Keratinocyte (primary cell): Measurements from ENCODE around the gene ANAPC16. TPM values are rescaled to one million over a fixed set of nuclear protein-coding genes. Genes with fewer than 3 reads are reported as not detected.
"Not testable (repeated sequence)": the region's sequence is repeated elsewhere in the genome, so short reads cannot be mapped to it uniquely, and the experiment has no call there.

ENCODE experiments used
- DNase-seq: peaks from one replicate; pipeline ENCODE4 v3.0.0-alpha.2; 2011; ENCODE audit warnings: low read depth, missing footprints, low spot score
- FAIRE-seq: peaks from 2 replicates; lab custom pipeline; 2011; peaks lifted over from hg19 to GRCh38; lab: Jason Lieb, UNC
- H2AFZ ChIP-seq: 2 replicates; pipeline ENCODE4 v1.6.0; 2012; ENCODE audit warnings: low read length, control low read depth, inconsistent platforms; ENCODE audit not compliant: control insufficient read depth
- H3K27ac ChIP-seq: 2 replicates; pipeline ENCODE4 v1.5.1; 2011; ENCODE audit warnings: low read length; ENCODE audit not compliant: control insufficient read depth, insufficient read depth
- H3K27me3 ChIP-seq: 3 replicates; pipeline ENCODE4 v1.6.0; 2011; ENCODE audit warnings: low read length; ENCODE audit not compliant: control insufficient read depth, insufficient read depth; ENCODE audit errors: extremely low read depth
- H3K36me3 ChIP-seq, 2 experiments: 2 replicates in 1 of 2; 3 replicates in 1 of 2; pipeline ENCODE4 v1.5.1; 2011; ENCODE audit warnings: low read length in 2 of 2, mild to moderate bottlenecking in 1 of 2; ENCODE audit not compliant: control insufficient read depth in 2 of 2, insufficient read depth in 2 of 2; ENCODE audit errors: extremely low read depth in 1 of 2
- H3K4me1 ChIP-seq: 3 replicates; pipeline ENCODE4 v1.5.1; 2011; ENCODE audit warnings: low read length; ENCODE audit not compliant: control insufficient read depth, insufficient read depth; ENCODE audit errors: extremely low read depth
- H3K4me2 ChIP-seq: 3 replicates; pipeline ENCODE4 v1.6.0; 2011; ENCODE audit warnings: low read depth, low read length; ENCODE audit not compliant: control insufficient read depth, insufficient read depth; ENCODE audit errors: extremely low read depth
- H3K4me3 ChIP-seq, 3 experiments: fragments of 200-600 bp in 1 of 3; sonication (generic) in 1 of 3; 2 replicates in 2 of 3; 3 replicates in 1 of 3; pipeline ENCODE4 v1.5.1; 2011 to 2016; ENCODE audit warnings: low read length in 3 of 3, mild to moderate bottlenecking in 3 of 3, control low read depth in 2 of 3, inconsistent platforms in 1 of 3, low read depth in 1 of 3, mixed read lengths in 1 of 3, mixed run types in 1 of 3, moderate library complexity in 1 of 3; ENCODE audit not compliant: control insufficient read depth in 2 of 3, insufficient read depth in 2 of 3; ENCODE audit errors: extremely low read depth in 1 of 3
- H3K79me2 ChIP-seq: 2 replicates; pipeline ENCODE4 v1.6.0; 2012; ENCODE audit warnings: low read length; ENCODE audit not compliant: control insufficient read depth, insufficient read depth
- H3K9ac ChIP-seq: 3 replicates; pipeline ENCODE4 v1.6.0; 2011; ENCODE audit warnings: low read length; ENCODE audit not compliant: control insufficient read depth, insufficient read depth; ENCODE audit errors: extremely low read depth
- H3K9me1 ChIP-seq: 3 replicates; pipeline ENCODE4 v1.6.0; 2011; ENCODE audit warnings: low read length; ENCODE audit not compliant: control insufficient read depth, insufficient read depth; ENCODE audit errors: extremely low read depth
- H3K9me3 ChIP-seq: 2 replicates; pipeline ENCODE4 v1.5.1; 2012; ENCODE audit warnings: low read depth, low read length; ENCODE audit not compliant: control insufficient read depth
- H4K20me1 ChIP-seq: 3 replicates; pipeline ENCODE4 v1.6.0; 2011; ENCODE audit warnings: low read length; ENCODE audit not compliant: control insufficient read depth, insufficient read depth; ENCODE audit errors: extremely low read depth
- CTCF ChIP-seq, 3 experiments: IDR thresholded peaks in 1 of 3; conservative IDR thresholded peaks in 1 of 3; optimal IDR thresholded peaks in 1 of 3; 2 replicates in 2 of 3; 3 replicates in 1 of 3; pipeline versions ENCODE3 to v1.5.1; 2011; ENCODE audit warnings: low read length in 3 of 3, mild to moderate bottlenecking in 3 of 3, moderate library complexity in 2 of 3, control low read depth in 1 of 3, inconsistent platforms in 1 of 3; ENCODE audit not compliant: insufficient read depth in 2 of 3; ENCODE audit errors: extremely low read depth in 1 of 3
- EZH2 ChIP-seq: IDR thresholded peaks from one replicate; pipeline ENCODE4 v1.6.1; 2012; ENCODE audit warnings: inconsistent platforms, mild to moderate bottlenecking, low read length, moderate library complexity
- dilution Hi-C: fragments of 300-500 bp; cut with MboI; formaldehyde crosslinking; loops from one replicate; pipeline ENCODE4 v1.7.0; 2020; ENCODE audit warnings: low sequenced_read_pairs; ENCODE audit not compliant: extremely low pct_ligation_motif_present
- polyA plus RNA-seq, 5 experiments: library from polyadenylated mRNA; depleted of rRNA in 3 of 5; stranded (reverse) in 3 of 5; stranded (forward) in 1 of 5; unstranded in 1 of 5; fragments of >200 nt; gene quantifications; 1 replicate in 1 of 5; 2 replicates in 3 of 5; 3 replicates in 1 of 5; pipeline versions ENCODE4 v1.2.1 to v1.2.3, GENCODE V29; 2011 to 2012; ENCODE audit warnings: missing spikeins in 2 of 5, low read depth in 1 of 5, low replicate concordance in 1 of 5

Gene ANAPC16
- polyA plus RNA-seq, 1 donor (not counting 4 experiments of a cell fraction or from before 2014, with no cell fraction given) = 93.9 TPM

- H3K27ac ChIP-seq = no peak overlapping the region
- no peak for TF ChIP-seq EZH2
- TF ChIP-seq CTCF (optimal IDR thresholded peaks at IDR 0.05 in 1 of 3, IDR thresholded peaks at IDR 0.05 in 1 of 3, conservative IDR thresholded peaks at IDR 0.05 in 1 of 3; ENCODE audit: extremely low read depth in 1 of 3, insufficient read depth in 2 of 3, low read length in 3 of 3) = no peak
- dilution Hi-C loops = no loop called here
- H3K9ac ChIP-seq = no peak overlapping the region
- no peaks in the 10 kb centered on the region for H3K9me3 ChIP-seq
- H2AFZ ChIP-seq = no peak overlapping the region
- DNase-seq (no peak), FAIRE-seq (no peak)
- H3K9me1 ChIP-seq = no peaks in the 10 kb centered on the region
- peaks cover 42% of the 10 kb centered on the region for H3K4me1 ChIP-seq
- H3K27me3 ChIP-seq = no peaks in the 10 kb centered on the region
- H4K20me1 ChIP-seq = no peaks in the 10 kb centered on the region
- H3K4me2 ChIP-seq = no peak overlapping the region
- no peaks in the 10 kb centered on the region for H3K36me3 ChIP-seq
- H3K79me2 ChIP-seq = no peaks in the 10 kb centered on the region
- H3K4me3 ChIP-seq = no peak overlapping the region
Observed at GRCh38 chr10:72245949-72246525, 30.2 kb downstream of the ANAPC16 start.

GRCh38 chr10:72248468-72249151 lies 32.8 kb downstream of the ANAPC16 start:
- Histone ChIP-seq H3K9ac (peak overlapping the region; percentile 72), H3K4me3 (peak overlapping the region; percentile 11 to 28 (median 21))
- dilution Hi-C loops = no loop called here

GRCh38 chr10:72249176-72249862 lies 33.5 kb downstream of the ANAPC16 start:
- H3K9me1 ChIP-seq, dilution Hi-C loops, H3K9me3 ChIP-seq, H4K20me1 ChIP-seq, H3K79me2 ChIP-seq, DNase-seq, H3K27me3 ChIP-seq, H3K9ac ChIP-seq, FAIRE-seq, H2AFZ ChIP-seq, H3K36me3 ChIP-seq: not testable (repeated sequence)
- H3K4me1 ChIP-seq = peaks cover 38% of the 10 kb centered on the region
- peak overlapping the region; percentile 67 for H3K4me2 ChIP-seq
- peak overlapping the region; percentile 89 for H3K27ac ChIP-seq
- H3K4me3 ChIP-seq = peak overlapping the region in 1 of 3 experiments; percentile 11

More at GRCh38 chr10:72248468-72249151, 32.8 kb downstream of the ANAPC16 start:
- Histone ChIP-seq H4K20me1 (no peaks in the 10 kb centered on the region), H3K4me2 (peak overlapping the region; percentile 67), H3K79me2 (no peaks in the 10 kb centered on the region), H2AFZ (peak overlapping the region; percentile 66), H3K27me3 (no peaks in the 10 kb centered on the region), H3K9me3 (no peaks in the 10 kb centered on the region), H3K4me1 (peaks cover 44% of the 10 kb centered on the region), H3K9me1 (no peaks in the 10 kb centered on the region), H3K36me3 (no peaks in the 10 kb centered on the region), H3K27ac (peak overlapping the region; percentile 89)
- FAIRE-seq (peak; percentile 67), DNase-seq (peak; percentile 82)
- no peak for TF ChIP-seq CTCF (optimal IDR thresholded peaks at IDR 0.05 in 1 of 3, IDR thresholded peaks at IDR 0.05 in 1 of 3, conservative IDR thresholded peaks at IDR 0.05 in 1 of 3; ENCODE audit: extremely low read depth in 1 of 3, insufficient read depth in 2 of 3, low read length in 3 of 3)
